Measurements from ENCODE around the gene PHACTR4. TPM values are rescaled to one million over a fixed set of nuclear protein-coding genes. Genes with fewer than 3 reads are reported as not detected.
A peak's percentile ranks its signal among the peaks of the same experiment; 100 is the strongest.

The PHACTR4 gene
- total and polyA plus RNA-seq, 2 of the 13 experiments (the other 11 are each of a cell fraction or from before 2014, with no cell fraction given): 13.9 to 17.1 TPM

DNA sequence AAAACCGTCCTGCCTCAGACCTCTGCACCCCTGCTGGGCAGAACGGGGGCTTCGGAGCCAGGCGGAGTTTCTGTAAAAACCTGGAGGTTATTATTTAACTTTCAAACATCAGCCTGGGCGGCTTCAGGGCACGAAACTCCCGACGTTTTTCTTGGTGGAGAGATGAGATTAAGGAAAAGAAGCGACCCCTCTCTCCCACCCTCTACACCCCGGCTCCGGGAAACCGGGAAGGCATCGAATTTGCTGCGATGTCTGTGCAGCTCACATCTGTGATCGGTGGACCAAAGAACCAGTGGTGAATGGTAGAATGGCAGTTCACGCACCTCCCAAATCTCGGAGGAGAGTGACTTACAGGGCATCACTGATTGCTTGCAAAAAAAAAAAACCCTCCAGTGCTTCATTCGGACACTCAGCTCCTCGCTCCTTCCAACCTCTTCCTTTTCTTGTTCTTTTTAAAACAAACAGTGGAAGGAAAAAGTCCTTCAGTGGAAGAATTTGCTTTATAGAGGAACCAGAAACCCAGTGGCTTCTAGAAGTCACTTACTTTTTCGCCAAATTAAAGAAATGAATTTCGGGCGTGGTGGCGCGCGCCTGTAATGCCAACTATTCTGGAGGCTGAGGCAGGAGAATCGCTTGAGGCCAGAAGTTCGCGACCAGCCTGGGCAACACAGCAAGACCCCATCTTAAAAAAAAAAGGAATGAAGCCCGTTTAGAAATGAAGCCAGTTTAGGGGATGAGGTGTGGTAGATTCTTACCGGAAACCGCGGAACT, 884 bp downstream of the PHACTR4 start:
- Histone ChIP-seq H3K79me2 (ENCODE audit: insufficient read depth, low read length) (peaks cover 51% of the 10 kb centered on the region), H3K4me1 (ENCODE audit: insufficient read depth, low read length) (peaks cover 59% of the 10 kb centered on the region), H3K4me3 (replicated peaks in 1 of 3; ENCODE audit: insufficient read depth in 1 of 3, low read depth in 2 of 3, low read length in 3 of 3) (peak overlapping the region; percentile 70 to 86 (median 86)), H3K9ac (ENCODE audit: insufficient read depth, low read depth, low read length) (peak overlapping the region; percentile 96), H3K27me3 (ENCODE audit: control insufficient read depth in 1 of 2, insufficient read depth in 2 of 2, low read length in 2 of 2) (no peaks in the 10 kb centered on the region), H3K4me2 (ENCODE audit: low read depth, low read length) (peak overlapping the region; percentile 82), H4K20me1 (ENCODE audit: insufficient read depth, low read length) (peaks cover 9% of the 10 kb centered on the region; the same call in 1 of the 2 replicates), H3K9me3 (ENCODE audit: low read length) (no peaks in the 10 kb centered on the region), H3K27ac (ENCODE audit: extremely low read length, insufficient read depth, low read length) (peak overlapping the region; percentile 99), H3K36me3 (replicated peaks in 1 of 2; ENCODE audit: control insufficient read depth in 1 of 2, insufficient read depth in 2 of 2, low read length in 2 of 2) (no peaks in the 10 kb centered on the region; a peak in 1 of 5 replicates), H2AFZ (ENCODE audit: low read length) (no peak overlapping the region)
- ChIA-PET CTCF (ENCODE audit: low intra/inter-chr PET ratio, low total read pairs) (interaction anchor here (2.9 kb wide), 1 partner anchor 122 kb away, joined by 13 read pairs; no protein-coding TSS in a partner anchor), POLR2A (interaction anchor here (0.6 to 2.0 kb wide), 7 partner anchors 42 to 278 kb away, joined by 3 to 9 read pairs (median 4); partner anchors contain the start of genes MED18, RCC1, RNU11 and TAF12)
- no peak for DNase-seq (ENCODE audit: low spot score)
- in situ Hi-C loops (cut with HindIII; ENCODE audit: extremely low pct_ligation_motif_present, low pct_unique_long_range_greater_than_20kb): loop anchor here (25.0 kb wide), 1 partner anchor 283 kb away; the partner anchor contains the start of gene EYA3
- FAIRE-seq: peak; percentile 89
- BruUV-seq (replicated peaks): no TSS peak
- WGBS (ENCODE audit: low lambda C conversion rate): 17% methylated on average over 27 of the region's 32 CpGs
- peak; percentile 25 for ATAC-seq
- intact Hi-C loops (cut with micrococcal nuclease; ENCODE audit: unreplicated experiment): no loop called here
- TF ChIP-seq ZFAT (CRISPR knock-in tag; conservative IDR thresholded peaks at IDR 0.05) (no peak), ASH2L (IDR thresholded peaks at IDR 0.05; ENCODE audit: insufficient read length, low read depth, low read length) (peak; percentile 49), FLYWCH1 (CRISPR knock-in tag; IDR thresholded peaks at IDR 0.05) (no peak), ZNF326 (CRISPR knock-in tag; IDR thresholded peaks at IDR 0.05; ENCODE audit: borderline replicate concordance) (no peak), ZNF451 (CRISPR knock-in tag; IDR thresholded peaks at IDR 0.05) (no peak), TOE1 (CRISPR knock-in tag; IDR thresholded peaks at IDR 0.05) (no peak; the same call in 1 of the 2 replicates), SETDB1 (CRISPR knock-in tag; IDR thresholded peaks at IDR 0.05; ENCODE audit: borderline replicate concordance) (no peak), ZNF329 (CRISPR knock-in tag; IDR thresholded peaks at IDR 0.05; ENCODE audit: low read depth) (no peak; the same call in 1 of the 2 replicates), ZMYM3 (CRISPR knock-in tag; IDR thresholded peaks at IDR 0.05) (peak; percentile 78), ZNF24 (IDR thresholded peaks at IDR 0.05) (no peak), HOXA7 (CRISPR knock-in tag; IDR thresholded peaks at IDR 0.05) (no peak), POGZ (CRISPR knock-in tag; IDR thresholded peaks at IDR 0.05) (no peak), ZNF234 (CRISPR knock-in tag; conservative IDR thresholded peaks at IDR 0.05) (no peak), ZSCAN30 (CRISPR knock-in tag; IDR thresholded peaks at IDR 0.05) (no peak), ZNF792 (CRISPR knock-in tag; IDR thresholded peaks at IDR 0.05) (no peak), HDAC2 (CRISPR knock-in tag; IDR thresholded peaks at IDR 0.05) (0 out of 2 replicates have a peak, but pooled peaks have one; percentile 64), NPAS2 (CRISPR knock-in tag; IDR thresholded peaks at IDR 0.05; ENCODE audit: borderline replicate concordance) (0 out of 2 replicates have a peak, but pooled peaks have one; percentile 17), ZZZ3 (CRISPR knock-in tag; IDR thresholded peaks at IDR 0.05; ENCODE audit: borderline replicate concordance) (no peak), ZNF549 (CRISPR knock-in tag; IDR thresholded peaks at IDR 0.05) (no peak), ZNF121 (CRISPR knock-in tag; IDR thresholded peaks at IDR 0.05) (peak; percentile 99), ZBTB14 (CRISPR knock-in tag; IDR thresholded peaks at IDR 0.05) (no peak), ZSCAN20 (CRISPR knock-in tag; IDR thresholded peaks at IDR 0.05; ENCODE audit: borderline replicate concordance) (no peak), ZNF501 (CRISPR knock-in tag; IDR thresholded peaks at IDR 0.05) (no peak)
- TF ChIP-seq, protein P1, sequence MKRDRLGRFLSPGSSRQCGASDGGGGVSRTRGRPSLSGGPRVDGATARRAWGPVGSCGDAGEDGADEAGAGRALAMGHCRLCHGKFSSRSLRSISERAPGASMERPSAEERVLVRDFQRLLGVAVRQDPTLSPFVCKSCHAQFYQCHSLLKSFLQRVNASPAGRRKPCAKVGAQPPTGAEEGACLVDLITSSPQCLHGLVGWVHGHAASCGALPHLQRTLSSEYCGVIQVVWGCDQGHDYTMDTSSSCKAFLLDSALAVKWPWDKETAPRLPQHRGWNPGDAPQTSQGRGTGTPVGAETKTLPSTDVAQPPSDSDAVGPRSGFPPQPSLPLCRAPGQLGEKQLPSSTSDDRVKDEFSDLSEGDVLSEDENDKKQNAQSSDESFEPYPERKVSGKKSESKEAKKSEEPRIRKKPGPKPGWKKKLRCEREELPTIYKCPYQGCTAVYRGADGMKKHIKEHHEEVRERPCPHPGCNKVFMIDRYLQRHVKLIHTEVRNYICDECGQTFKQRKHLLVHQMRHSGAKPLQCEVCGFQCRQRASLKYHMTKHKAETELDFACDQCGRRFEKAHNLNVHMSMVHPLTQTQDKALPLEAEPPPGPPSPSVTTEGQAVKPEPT (CRISPR knock-in tag; IDR thresholded peaks at IDR 0.05; ENCODE audit: low read depth): no peak
